Duodenal mucosa (tissue), 2 donors: Measurements from ENCODE around the gene DUT.
"Not testable (repeated sequence)": the region's sequence is repeated elsewhere in the genome, so short reads cannot be mapped to it uniquely, and the experiment has no call there.

ENCODE experiments used
- H3K27ac ChIP-seq: one replicate; pipeline ENCODE4 v1.7.0; 2013; ENCODE audit warnings: low read depth, low read length
- H3K27me3 ChIP-seq, 2 donors: one replicate each; pipeline ENCODE4 v1.7.0; 2013; ENCODE audit warnings: low read length in 2 of 2, control low read depth in 1 of 2; ENCODE audit not compliant: insufficient read depth in 2 of 2, control insufficient read depth in 1 of 2
- H3K36me3 ChIP-seq, 2 donors: one replicate each; pipeline ENCODE4 v1.7.0; 2013; ENCODE audit warnings: low read length in 2 of 2, control low read depth in 1 of 2; ENCODE audit not compliant: insufficient read depth in 2 of 2, control insufficient read depth in 1 of 2
- H3K4me1 ChIP-seq, 2 donors: one replicate each; pipeline ENCODE4 v1.7.0; 2013; ENCODE audit warnings: low read length in 2 of 2, control low read depth in 1 of 2; ENCODE audit not compliant: insufficient read depth in 2 of 2, control insufficient read depth in 1 of 2
- H3K4me3 ChIP-seq, 2 donors: one replicate each; pipeline ENCODE4 v1.7.0; 2013; ENCODE audit warnings: low read length in 2 of 2, low read depth in 1 of 2
- H3K9ac ChIP-seq, 2 donors: one replicate each; pipeline ENCODE4 v1.7.0; 2013; ENCODE audit warnings: low read length in 2 of 2, low read depth in 1 of 2
- H3K9me3 ChIP-seq, 2 donors: one replicate each; pipeline ENCODE4 v1.7.0; 2013; ENCODE audit warnings: low read length in 2 of 2, control low read depth in 1 of 2; ENCODE audit not compliant: control insufficient read depth in 1 of 2

Gene DUT

DNA sequence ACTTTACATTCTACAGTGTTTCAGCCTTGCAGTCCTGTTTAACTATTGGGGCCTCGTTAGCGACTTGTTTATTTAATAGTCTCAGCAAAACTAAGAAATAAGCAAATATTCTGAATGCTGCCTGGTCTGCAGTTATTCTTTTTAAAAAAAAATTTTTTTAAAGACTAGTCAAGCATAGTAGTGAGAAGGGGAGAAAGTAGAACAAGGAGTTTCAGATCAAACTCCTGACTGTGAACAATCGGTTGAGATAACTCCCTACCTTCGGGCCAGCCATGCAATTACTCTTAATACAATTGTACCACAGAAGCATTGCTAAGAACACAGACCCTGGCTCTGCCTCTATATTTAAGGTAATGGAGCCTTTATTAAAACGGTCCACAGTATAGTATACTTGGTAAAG is 5.8 kb upstream of the DUT start:
- no peak overlapping the region for H3K9ac ChIP-seq
- no peaks in the 10 kb centered on the region for H3K36me3 ChIP-seq
- H3K27ac ChIP-seq, result no peak overlapping the region
- H3K27me3 ChIP-seq, result no peaks in the 10 kb centered on the region
- H3K9me3 ChIP-seq, result no peaks in the 10 kb centered on the region
- H3K4me3 ChIP-seq, result no peak overlapping the region
- peaks cover 4 to 8% of the 10 kb centered on the region in 2 donors for H3K4me1 ChIP-seq

GRCh38 chr15:48326180-48326579 is 5.0 kb upstream of the DUT start:
- not testable (repeated sequence) for H3K36me3 ChIP-seq, H3K9ac ChIP-seq, H3K27me3 ChIP-seq, H3K9me3 ChIP-seq, H3K27ac ChIP-seq, H3K4me1 ChIP-seq, H3K4me3 ChIP-seq

DNA sequence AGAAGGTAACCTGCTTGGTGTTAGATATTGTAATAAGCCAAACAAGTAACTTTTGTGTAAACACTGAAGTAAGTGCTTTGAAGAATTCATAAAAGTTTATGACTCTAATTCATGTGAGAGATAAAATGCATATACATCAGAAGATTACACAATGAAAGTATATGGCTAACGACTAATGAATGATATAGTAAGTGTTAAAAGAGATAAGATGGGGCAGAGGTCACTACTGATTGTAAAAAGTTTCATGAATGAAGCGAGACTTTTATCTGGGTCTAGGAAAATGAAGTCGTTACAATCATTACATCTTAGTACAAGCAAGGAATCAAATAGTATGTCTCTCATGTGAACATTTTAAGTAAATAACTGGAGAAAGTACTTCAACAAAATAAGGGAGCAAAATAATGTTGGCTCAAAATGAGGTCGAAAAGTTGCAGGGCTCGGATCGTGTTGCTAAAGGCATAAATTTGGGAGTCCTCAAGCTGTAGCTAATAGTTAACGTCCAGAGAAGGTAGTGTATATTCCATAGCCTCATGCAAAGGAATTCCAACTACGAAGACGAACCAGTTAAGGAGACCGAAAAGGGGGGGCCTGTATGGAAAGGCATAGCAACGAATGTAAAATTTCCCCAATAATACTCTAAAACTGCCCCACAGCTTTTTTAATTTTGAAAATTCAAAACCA is 984 bp upstream of the DUT start:
- Histone ChIP-seq H3K4me3 (peak overlapping the region; percentile 71 to 87), H3K27me3 (no peaks in the 10 kb centered on the region), H3K36me3 (peaks cover 7% of the 10 kb centered on the region in 2 donors), H3K9me3 (no peaks in the 10 kb centered on the region), H3K27ac (no peak overlapping the region), H3K4me1 (peaks cover 13 to 23% of the 10 kb centered on the region in 2 donors), H3K9ac (peak overlapping the region in 1 of 2 donors; percentile 75)

DNA sequence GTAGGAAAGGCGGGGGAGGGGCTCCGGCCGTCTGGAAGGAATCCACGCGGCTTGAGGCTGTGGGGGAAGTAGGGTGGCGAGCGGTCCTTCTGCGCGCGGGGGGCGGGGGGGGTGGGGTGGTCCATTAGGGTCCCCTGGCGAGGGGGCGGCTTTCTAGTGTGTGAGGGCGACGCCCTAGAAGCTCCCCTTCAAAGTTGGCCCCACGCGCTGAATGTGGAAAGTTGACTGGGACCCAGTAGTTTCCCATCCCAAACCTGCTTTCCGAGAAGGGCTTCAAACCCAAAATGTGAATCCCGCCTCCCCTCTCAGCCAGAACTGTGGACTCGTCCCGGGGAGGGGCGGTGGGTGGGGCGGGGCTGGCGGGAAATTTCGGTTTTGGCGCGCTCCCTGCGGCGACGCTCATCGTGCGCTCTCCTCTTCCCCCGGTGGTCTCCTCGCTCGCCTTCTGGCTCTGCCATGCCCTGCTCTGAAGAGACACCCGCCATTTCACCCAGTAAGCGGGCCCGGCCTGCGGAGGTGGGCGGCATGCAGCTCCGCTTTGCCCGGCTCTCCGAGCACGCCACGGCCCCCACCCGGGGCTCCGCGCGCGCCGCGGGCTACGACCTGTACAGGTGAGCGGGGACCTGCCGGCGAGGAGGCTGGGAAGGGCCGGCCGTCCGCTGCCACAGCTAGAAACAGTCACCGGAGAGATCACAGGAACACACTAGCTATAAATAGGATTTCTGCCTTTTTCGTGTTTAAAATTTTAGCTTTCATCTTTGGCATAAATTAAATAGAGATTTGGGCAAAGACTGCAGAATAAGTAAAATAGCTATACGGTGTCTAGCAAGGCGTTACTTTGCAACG is 790 bp downstream of the DUT start:
- Histone ChIP-seq H3K9me3 (no peaks in the 10 kb centered on the region), H3K27me3 (no peaks in the 10 kb centered on the region), H3K4me1 (peaks cover 13 to 23% of the 10 kb centered on the region in 2 donors), H3K36me3 (peaks cover 18 to 20% of the 10 kb centered on the region in 2 donors), H3K4me3 (peak overlapping the region; percentile 71 to 87), H3K9ac (peak overlapping the region; percentile 75 to 80), H3K27ac (peak overlapping the region; percentile 96)

DNA sequence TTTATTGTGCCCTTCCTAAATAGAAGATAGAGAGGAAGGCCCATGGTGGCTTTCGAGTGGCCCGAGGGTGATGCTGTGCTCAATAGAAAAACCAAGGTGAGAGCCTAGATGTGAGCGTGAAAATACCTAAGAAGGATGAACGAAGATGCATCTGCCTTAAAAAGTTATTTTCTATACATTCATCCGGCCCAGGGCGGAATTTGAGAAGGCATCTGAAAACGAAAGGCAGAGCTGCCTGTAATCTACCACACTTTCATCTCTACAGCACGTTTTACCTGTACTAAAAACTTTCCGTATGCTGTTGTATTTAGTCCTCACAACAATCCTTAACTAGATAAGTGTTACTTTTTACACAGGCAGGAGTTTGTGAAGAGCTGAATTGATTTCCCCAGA is 1.4 kb downstream of the DUT start:
- Histone ChIP-seq H3K4me1 (peaks cover 13 to 23% of the 10 kb centered on the region in 2 donors), H3K36me3 (peaks cover 18 to 21% of the 10 kb centered on the region in 2 donors), H3K27ac (no peak overlapping the region), H3K27me3 (no peaks in the 10 kb centered on the region), H3K4me3 (peak overlapping the region; percentile 71 to 87), H3K9me3 (no peaks in the 10 kb centered on the region), H3K9ac (peak overlapping the region in 1 of 2 donors; percentile 43)

- Histone ChIP-seq H3K9ac (no peak overlapping the region), H3K4me1 (peaks cover 13 to 23% of the 10 kb centered on the region in 2 donors), H3K9me3 (no peaks in the 10 kb centered on the region), H3K4me3 (no peak overlapping the region), H3K36me3 (peaks cover 18 to 21% of the 10 kb centered on the region in 2 donors), H3K27me3 (no peaks in the 10 kb centered on the region), H3K27ac (no peak overlapping the region)
Observed at GRCh38 chr15:48333540-48333939, 2.3 kb downstream of the DUT start.

GRCh38 chr15:48334260-48334659 is 3.0 kb downstream of the DUT start:
- Histone ChIP-seq H3K27ac (no peak overlapping the region), H3K36me3 (peaks cover 18 to 21% of the 10 kb centered on the region in 2 donors), H3K27me3 (no peaks in the 10 kb centered on the region), H3K9ac (no peak overlapping the region), H3K4me3 (no peak overlapping the region), H3K9me3 (no peaks in the 10 kb centered on the region), H3K4me1 (peaks cover 13 to 23% of the 10 kb centered on the region in 2 donors)

DNA sequence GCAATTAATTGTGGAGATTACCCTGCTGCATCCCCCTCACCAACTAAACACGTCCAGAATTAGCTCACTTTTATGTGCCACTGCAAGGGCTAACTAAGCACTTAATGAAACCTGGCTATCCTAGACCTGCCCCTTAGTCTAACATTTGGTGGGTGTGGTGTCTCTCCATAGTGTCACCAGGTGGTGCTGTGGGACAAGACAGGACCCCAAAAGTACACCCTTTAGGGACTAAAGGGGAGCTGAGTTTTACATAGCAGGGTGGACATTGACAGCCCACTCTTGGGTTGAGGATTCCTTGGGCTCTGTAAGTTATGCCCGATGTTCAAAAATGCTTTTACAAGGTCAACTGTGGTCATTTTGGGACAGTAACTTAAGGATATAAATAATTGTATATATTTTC is 5.7 kb downstream of the DUT start:
- H3K36me3 ChIP-seq, result peaks cover 21 to 26% of the 10 kb centered on the region in 2 donors

GRCh38 chr15:48337607-48338006 is 6.4 kb downstream of the DUT start:
- Histone ChIP-seq H3K27ac (no peak overlapping the region), H3K9ac (no peak overlapping the region), H3K4me3 (no peak overlapping the region), H3K36me3 (peaks cover 24 to 26% of the 10 kb centered on the region in 2 donors), H3K27me3 (no peaks in the 10 kb centered on the region), H3K4me1 (peaks cover 2 to 9% of the 10 kb centered on the region in 2 donors), H3K9me3 (no peaks in the 10 kb centered on the region)

More for the DNA sequence above, 5.7 kb downstream of the DUT start:
- no peak overlapping the region for H3K9ac ChIP-seq
- no peaks in the 10 kb centered on the region for H3K9me3 ChIP-seq
- H3K4me1 ChIP-seq, result peaks cover 7 to 13% of the 10 kb centered on the region in 2 donors
- H3K27ac ChIP-seq, result no peak overlapping the region
- H3K4me3 ChIP-seq, result no peak overlapping the region
- no peaks in the 10 kb centered on the region for H3K27me3 ChIP-seq

DNA sequence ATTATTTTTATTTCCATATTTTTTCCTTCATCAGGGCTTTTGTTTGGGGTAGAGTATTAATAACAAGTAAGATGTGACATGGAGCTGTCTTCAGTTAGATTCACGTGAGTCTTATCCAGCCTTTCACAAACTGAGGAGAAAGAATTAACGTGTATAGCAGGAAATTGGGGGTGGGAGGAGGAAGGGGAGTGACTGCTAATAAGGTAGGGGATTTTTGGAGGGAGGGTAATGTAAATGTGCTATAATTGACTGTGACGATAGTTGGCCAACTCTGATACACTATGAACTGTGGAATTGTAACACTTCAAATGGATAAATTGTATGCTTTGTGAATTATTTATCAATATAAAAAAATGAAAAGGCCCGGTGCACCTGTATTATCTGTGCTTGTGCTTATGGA is 8.9 kb downstream of the DUT start:
- Histone ChIP-seq H3K4me1 (no peaks in the 10 kb centered on the region), H3K36me3 (peaks cover 20 to 26% of the 10 kb centered on the region in 2 donors), H3K9me3 (no peaks in the 10 kb centered on the region), H3K27me3 (no peaks in the 10 kb centered on the region), H3K27ac (no peak overlapping the region), H3K4me3 (no peak overlapping the region), H3K9ac (no peak overlapping the region)
